ENCODE data around the gene STK4.

DNA sequence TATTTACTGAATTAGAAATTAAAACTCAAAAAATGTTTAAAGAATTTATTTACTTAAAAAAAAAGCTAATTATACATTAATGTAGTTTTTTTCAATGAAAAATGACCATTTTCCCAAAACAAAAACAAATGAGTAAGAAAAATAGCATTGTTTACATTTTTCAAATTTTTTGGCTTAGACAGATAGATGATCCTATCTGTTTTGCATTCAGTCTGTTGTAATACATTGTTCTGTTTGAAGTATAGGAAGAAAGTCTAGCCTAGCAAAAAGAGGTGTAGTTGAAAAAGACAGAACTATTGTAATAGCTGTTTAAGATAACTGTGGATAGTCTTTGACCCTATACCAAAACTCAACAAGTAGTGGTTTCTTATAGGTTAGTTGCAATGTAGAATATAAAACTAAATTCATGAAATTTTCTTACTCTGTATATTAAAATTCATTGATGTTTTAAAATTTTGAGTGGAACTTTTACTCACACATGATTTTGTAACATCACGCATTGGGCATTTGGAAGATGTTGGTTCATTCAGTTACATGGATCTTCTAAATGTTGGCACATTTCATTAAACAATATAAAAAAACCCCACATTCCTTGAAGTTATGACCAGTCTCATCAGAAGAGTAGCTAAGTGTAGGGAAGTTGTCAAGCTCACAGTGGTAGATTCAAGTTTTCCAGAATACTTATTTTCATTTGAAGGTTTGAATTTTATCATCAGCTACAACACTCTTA is 72.6 kb downstream of the STK4 start:
- TF ChIP-seq POLR2AphosphoS5 (IDR thresholded peaks at IDR 0.05; ENCODE audit: low read depth, low read length): no peak
- TF ChIP-seq POLR2A (IDR thresholded peaks at IDR 0.05; ENCODE audit: low read depth, low read length): no peak
- no peak for TF ChIP-seq TAF1 (IDR thresholded peaks at IDR 0.05; ENCODE audit: borderline replicate concordance, low read depth, low read length)
